K562 (cell line): ENCODE results near the gene AGFG2. TPM values are rescaled to one million over a fixed set of nuclear protein-coding genes. Genes with fewer than 3 reads are reported as not detected.
A peak's percentile ranks its signal among the peaks of the same experiment; 100 is the strongest.

Experiments used
- ATAC-seq: fragments of 200-7000 bp; cut with Tn5 transposase; 3 replicates; pipeline ENCODE4 v1.9.1; 2020; ENCODE audit warnings: moderate library complexity
- BruUV-seq: library from RNA; stranded (reverse); fragments of 400-500 nt; replicated peaks from 2 replicates; lab custom pipeline; 2021; lab: Mats Ljungman, UMichigan
- CTCF ChIA-PET: fragments of 300-600 bp; formaldehyde crosslinking; extraction: SDS; loops from one replicate; lab custom pipeline; 2021; ENCODE audit warnings: low intra/inter-chr PET ratio; lab: Yijun Ruan, JAX
- POLR2A ChIA-PET: fragments of 300-600, 350-650 bp; sonication (Branson Sonifier 250); formaldehyde crosslinking; extraction: SDS; loops from one replicate; lab custom pipeline; 2021; ENCODE audit warnings: antibody characterized with exemption, inconsistent platforms; lab: Yijun Ruan, JAX
- DNase-seq, 4 experiments: peaks; one replicate each; pipeline versions ENCODE4 v3.0.0 to v3.0.0-alpha.2; 2011 to 2018; ENCODE audit warnings: low spot score in 3 of 4, mixed read lengths in 3 of 4; ENCODE audit errors: extremely low read depth in 1 of 4
- FAIRE-seq: peaks from 2 replicates; lab custom pipeline; 2011; peaks lifted over from hg19 to GRCh38; lab: Jason Lieb, UNC
- H2AFZ ChIP-seq: 2 replicates; pipeline ENCODE4 v1.6.0; 2011; ENCODE audit warnings: low read depth, low read length, control low read depth, inconsistent platforms
- H3K27ac ChIP-seq: fragments of 200-600 bp; 3 replicates; pipeline ENCODE4 v1.8.0; 2011; ENCODE audit warnings: low read depth, mild to moderate bottlenecking, control low read depth, inconsistent platforms, low read length, moderate library complexity, mixed read lengths; ENCODE audit errors: extremely low read depth
- H3K27me3 ChIP-seq, 2 experiments: fragments of 300-600 bp in 1 of 2; 2 replicates in 1 of 2; 3 replicates in 1 of 2; pipeline versions ENCODE4 v1.6.0 to v1.8.0; 2011; ENCODE audit warnings: inconsistent platforms in 2 of 2, low read length in 2 of 2, mild to moderate bottlenecking in 1 of 2, mixed read lengths in 1 of 2, moderate library complexity in 1 of 2; ENCODE audit not compliant: control insufficient read depth in 2 of 2, insufficient read depth in 2 of 2
- H3K36me3 ChIP-seq: fragments of 300-600 bp; 3 replicates; pipeline ENCODE4 v1.8.0; 2011; ENCODE audit warnings: mild to moderate bottlenecking, low read length, inconsistent platforms; ENCODE audit not compliant: control insufficient read depth, insufficient read depth
- H3K4me1 ChIP-seq, 2 experiments: fragments of 200-600 bp in 1 of 2; replicated peaks in 1 of 2; 2 replicates in 1 of 2; 3 replicates in 1 of 2; pipeline versions ENCODE4 v1.5.1 to v1.8.0; 2011; ENCODE audit warnings: inconsistent platforms in 2 of 2, low read length in 2 of 2, mild to moderate bottlenecking in 1 of 2, mixed read lengths in 1 of 2, moderate library complexity in 1 of 2; ENCODE audit not compliant: control insufficient read depth in 2 of 2, insufficient read depth in 2 of 2
- H3K4me2 ChIP-seq: 2 replicates; pipeline ENCODE4 v1.6.1; 2011; ENCODE audit warnings: low read length, control low read depth, inconsistent platforms, mixed read lengths; ENCODE audit not compliant: insufficient read depth
- H3K4me3 ChIP-seq: fragments of 200-600 bp; sonication (generic), shearing (Covaris generic); 2 replicates; pipeline ENCODE4 v1.5.1; 2016; ENCODE audit warnings: control low read depth, inconsistent platforms
- H3K79me2 ChIP-seq: fragments of 200-600 bp; 3 replicates; pipeline ENCODE4 v1.8.0; 2011; ENCODE audit warnings: low read length, inconsistent platforms; ENCODE audit not compliant: control insufficient read depth, insufficient read depth
- H3K9ac ChIP-seq, 2 experiments: 2 replicates each; pipeline versions ENCODE4 v1.6.0 to v1.6.1; 2011; ENCODE audit warnings: low read depth in 2 of 2, low read length in 2 of 2, control low read depth in 1 of 2, inconsistent platforms in 1 of 2, mild to moderate bottlenecking in 1 of 2, mixed read lengths in 1 of 2; ENCODE audit not compliant: insufficient read depth in 1 of 2
- H3K9me1 ChIP-seq: one replicate; pipeline ENCODE4 v1.6.0; 2011; ENCODE audit warnings: inconsistent platforms, mild to moderate bottlenecking, low read length, moderate library complexity; ENCODE audit not compliant: control insufficient read depth, insufficient read depth
- H3K9me3 ChIP-seq: replicated peaks from 2 replicates; pipeline ENCODE4 v1.5.1; 2011; ENCODE audit warnings: low read depth, low read length, inconsistent platforms; ENCODE audit not compliant: control insufficient read depth, insufficient read depth
- H4K20me1 ChIP-seq: replicated peaks from 2 replicates; pipeline ENCODE4 v1.6.1; 2011; ENCODE audit warnings: low read length, inconsistent platforms, mixed read lengths; ENCODE audit not compliant: control insufficient read depth, insufficient read depth
- AFF4 ChIP-seq: sonication (generic); formaldehyde crosslinking; IDR thresholded peaks from 2 replicates; pipeline ENCODE4 v1.8.0; 2023; ENCODE audit warnings: mild to moderate bottlenecking, missing genetic modification reagents
- CLOCK ChIP-seq: fragments of 250-450 bp; sonication (Bioruptor Pico); IDR thresholded peaks from 2 replicates; pipeline ENCODE4 v1.4.0; 2020; ENCODE audit warnings: mild to moderate bottlenecking, moderate library complexity, borderline replicate concordance
- DIDO1 ChIP-seq: fragments of 450-650 bp; IDR thresholded peaks from 2 replicates; pipeline ENCODE4 v1.6.1; 2016; ENCODE audit warnings: low read depth, missing biosample characterization, missing genetic modification characterization
- ESRRB ChIP-seq: fragments of 250-450 bp; sonication (Bioruptor Pico); IDR thresholded peaks from 2 replicates; pipeline ENCODE4 v1.5.0; 2020; ENCODE audit warnings: mild to moderate bottlenecking, moderate library complexity, borderline replicate concordance
- ETV6 ChIP-seq, 3 experiments: fragments of 150-350 bp in 1 of 3; sonication (generic) in 1 of 3; formaldehyde crosslinking in 1 of 3; IDR thresholded peaks; 2 replicates each; pipeline versions ENCODE4 v1.6.1 to v1.8.0; 2014 to 2022; ENCODE audit warnings: borderline replicate concordance in 2 of 3, low read depth in 2 of 3, antibody characterized with exemption in 1 of 3, low read length in 1 of 3, mild to moderate bottlenecking in 1 of 3, missing genetic modification reagents in 1 of 3
- FOXM1 ChIP-seq, 2 experiments: fragments of 450-650 bp in 1 of 2; sonication (generic) in 1 of 2; formaldehyde crosslinking in 1 of 2; IDR thresholded peaks; 2 replicates each; pipeline versions ENCODE4 v1.6.1 to v1.9.0; 2017 to 2022; ENCODE audit warnings: low read depth in 2 of 2, mild to moderate bottlenecking in 2 of 2, missing genetic modification reagents in 1 of 2, moderate library complexity in 1 of 2
- MYBL2 ChIP-seq, 2 experiments: fragments of 450-650 bp in 1 of 2; sonication (generic) in 1 of 2; formaldehyde crosslinking in 1 of 2; IDR thresholded peaks; 2 replicates each; pipeline versions ENCODE4 v1.6.1 to v1.8.1; 2017 to 2022; ENCODE audit warnings: borderline replicate concordance in 1 of 2, inconsistent platforms in 1 of 2, low read depth in 1 of 2, mild to moderate bottlenecking in 1 of 2, missing genetic modification reagents in 1 of 2, moderate library complexity in 1 of 2
- NR2C2 ChIP-seq, 2 experiments: fragments of 200-800 bp in 1 of 2; sonication (Bioruptor generic) in 1 of 2; sonication (generic) in 1 of 2; formaldehyde crosslinking in 1 of 2; IDR thresholded peaks; 2 replicates each; pipeline versions ENCODE4 v1.6.1 to v1.8.0; 2016 to 2022; ENCODE audit warnings: mild to moderate bottlenecking in 1 of 2, missing compliant biosample characterization in 1 of 2, missing genetic modification characterization in 1 of 2, missing genetic modification reagents in 1 of 2
- RBM25 ChIP-seq: fragments of 200-400 bp; formaldehyde crosslinking; IDR thresholded peaks from 2 replicates; pipeline ENCODE4 v1.6.1; 2018; ENCODE audit warnings: low read length, low read depth, moderate library complexity; ENCODE audit not compliant: severe bottlenecking
- SMC3 ChIP-seq: conservative IDR thresholded peaks from 2 replicates; pipeline ENCODE4 v1.6.1; 2011; ENCODE audit warnings: low read depth, low read length, improper control_type of control experiment; ENCODE audit not compliant: insufficient read depth
- ZNF134 ChIP-seq: fragments of 250-450 bp; sonication (Bioruptor Pico); conservative IDR thresholded peaks from 2 replicates; pipeline ENCODE4 v1.4.0; 2020
- WGBS: fragments of 100-300 bp; shearing (Covaris generic); methylation state at CpG from one replicate; pipeline ENCODE4 v1.1.6; 2016; ENCODE audit warnings: low coverage, mixed read lengths; ENCODE audit not compliant: insufficient coverage; ENCODE audit errors: missing lambda C conversion rate; 5-methylcytosine and 5-hydroxymethylcytosine counted together
- in situ Hi-C: fragments of 300-500 bp; cut with MboI; formaldehyde crosslinking; loops from 4 replicates; pipeline ENCODE4 v1.15.0; 2018; ENCODE audit warnings: inconsistent platforms, mixed read lengths
- intact Hi-C: fragments of 100-400 bp; cut with micrococcal nuclease; formaldehyde crosslinking; loops from 2 replicates; pipeline ENCODE4 v1.14.2; 2022
- polyA plus RNA-seq, 8 experiments: library from polyadenylated mRNA; depleted of rRNA in 4 of 8; stranded (reverse) in 5 of 8; unstranded in 3 of 8; fragments of >200 nt; fragmentation: Nextera tagmentation in 2 of 8; fragmentation: Illumina TruSeq in 1 of 8; extraction: Ambion mirVana in 2 of 8; extraction: Trizol in 1 of 8; gene quantifications; 2 replicates each; pipeline versions ENCODE4 v1.2.1 to v1.2.3, GENCODE V29; 2011 to 2014; ENCODE audit warnings: inconsistent platforms in 1 of 8, missing spikeins in 1 of 8
- total RNA-seq, 7 experiments: library from RNA; depleted of rRNA in 6 of 7; stranded (reverse); fragments of >200 nt in 6 of 7; fragmentation: Illumina TruSeq in 2 of 7; extraction: Trizol in 2 of 7; gene quantifications; 2 replicates each; pipeline versions ENCODE4 v1.2.1 to v1.2.3, GENCODE V29; 2011 to 2021; ENCODE audit warnings: low replicate concordance in 1 of 7

AGFG2 gene
- total and polyA plus RNA-seq, 9 of the 15 experiments (the other 6 are each of a cell fraction or from before 2014, with no cell fraction given) = 0.31 to 23.1 (median 6.5) TPM

- TF ChIP-seq NR2C2 (CRISPR knock-in tag; IDR thresholded peaks at IDR 0.05) (no peak), NR2C2 (tag; IDR thresholded peaks at IDR 0.05) (no peak), ETV6 (IDR thresholded peaks at IDR 0.05; ENCODE audit: borderline replicate concordance in 1 of 2, low read depth in 2 of 2, low read length in 1 of 2) (no peak), ETV6 (CRISPR knock-in tag; IDR thresholded peaks at IDR 0.05; ENCODE audit: borderline replicate concordance) (no peak), SMC3 (no peak)
Observed at GRCh38 chr7:100575206-100575631, 36.2 kb downstream of the AGFG2 start (continued).

GRCh38 chr7:100575746-100576383 lies 36.9 kb downstream of the AGFG2 start:
- H3K36me3 ChIP-seq = peaks cover 71% of the 10 kb centered on the region
- no peak overlapping the region for H2AFZ ChIP-seq
- H3K27me3 ChIP-seq = no peaks in the 10 kb centered on the region
- no peak overlapping the region for H3K4me2 ChIP-seq
- 90% methylated on average over 11 of the region's 17 CpGs for WGBS
- ChIA-PET CTCF (no interaction called here), POLR2A (interaction anchor here (3.6 kb wide), 1 partner anchor 10 kb away, joined by 27 read pairs; the partner anchor contains the start of genes FBXO24 and LRCH4)
- H3K9me3 ChIP-seq = no peaks in the 10 kb centered on the region
- H4K20me1 ChIP-seq = no peaks in the 10 kb centered on the region; the same call in 1 of the 2 replicates
- FAIRE-seq (no peak), DNase-seq (no peak), ATAC-seq (no peak)
- no peaks in the 10 kb centered on the region for H3K79me2 ChIP-seq
- H3K27ac ChIP-seq = no peak overlapping the region
- H3K9ac ChIP-seq = peak overlapping the region in 1 of 2 experiments; percentile 62; a peak in 2 of 4 replicates
- intact Hi-C loops (no loop called here), in situ Hi-C loops (no loop called here)
- no TSS peak for BruUV-seq
- H3K9me1 ChIP-seq = peaks cover 4% of the 10 kb centered on the region
- no peak overlapping the region for H3K4me3 ChIP-seq
- H3K4me1 ChIP-seq = peaks cover 0 to 71% of the 10 kb centered on the region in 2 experiments; a peak in 3 of 5 replicates
- no peak for TF ChIP-seq AFF4 (CRISPR knock-in tag)
- no peak for TF ChIP-seq ESRRB (CRISPR knock-in tag)
- no peak for TF ChIP-seq DIDO1 (tag)
- TF ChIP-seq CLOCK (CRISPR knock-in tag) = no peak
- TF ChIP-seq RBM25 = no peak
- no peak for TF ChIP-seq ZNF134 (CRISPR knock-in tag)
- no peak for TF ChIP-seq FOXM1 (IDR thresholded peaks at IDR 0.05; ENCODE audit: low read depth)
- no peak for TF ChIP-seq FOXM1 (CRISPR knock-in tag; IDR thresholded peaks at IDR 0.05; ENCODE audit: low read depth)
- TF ChIP-seq MYBL2 (IDR thresholded peaks at IDR 0.05; ENCODE audit: low read depth) = no peak
- no peak for TF ChIP-seq MYBL2 (CRISPR knock-in tag; IDR thresholded peaks at IDR 0.05; ENCODE audit: borderline replicate concordance)
